HUES64 (cell line): ENCODE results near the gene CDC5L.

Experiments
- H3K27ac ChIP-seq: 2 replicates; pipeline ENCODE4 v1.7.0; 2013; ENCODE audit warnings: low read depth, low read length, inconsistent platforms
- H3K27me3 ChIP-seq: 2 replicates; pipeline ENCODE4 v1.6.1; 2013; ENCODE audit warnings: mild to moderate bottlenecking, low read length; ENCODE audit not compliant: insufficient read depth
- H3K36me3 ChIP-seq: 2 replicates; pipeline ENCODE4 v1.6.1; 2013; ENCODE audit warnings: mild to moderate bottlenecking, low read length; ENCODE audit not compliant: insufficient read depth
- H3K4me1 ChIP-seq: 2 replicates; pipeline ENCODE4 v1.6.1; 2013; ENCODE audit warnings: mild to moderate bottlenecking, low read length, moderate library complexity; ENCODE audit not compliant: insufficient read depth
- H3K4me3 ChIP-seq: 2 replicates; pipeline ENCODE4 v1.5.1; 2013; ENCODE audit warnings: mild to moderate bottlenecking, low read length, moderate library complexity
- H3K9ac ChIP-seq: 2 replicates; pipeline ENCODE4 v1.6.1; 2013; ENCODE audit warnings: mild to moderate bottlenecking, low read depth, low read length
- H3K9me3 ChIP-seq: 2 replicates; pipeline ENCODE4 v1.6.1; 2013; ENCODE audit warnings: low read depth, low read length; ENCODE audit not compliant: insufficient read depth
- WGBS: fragments of 150-250, 120-280 bp; methylation state at CpG from one replicate; pipeline ENCODE4 v1.1.7; 2013; ENCODE audit warnings: missing lambda C conversion rate; 5-methylcytosine and 5-hydroxymethylcytosine counted together

CDC5L gene

DNA sequence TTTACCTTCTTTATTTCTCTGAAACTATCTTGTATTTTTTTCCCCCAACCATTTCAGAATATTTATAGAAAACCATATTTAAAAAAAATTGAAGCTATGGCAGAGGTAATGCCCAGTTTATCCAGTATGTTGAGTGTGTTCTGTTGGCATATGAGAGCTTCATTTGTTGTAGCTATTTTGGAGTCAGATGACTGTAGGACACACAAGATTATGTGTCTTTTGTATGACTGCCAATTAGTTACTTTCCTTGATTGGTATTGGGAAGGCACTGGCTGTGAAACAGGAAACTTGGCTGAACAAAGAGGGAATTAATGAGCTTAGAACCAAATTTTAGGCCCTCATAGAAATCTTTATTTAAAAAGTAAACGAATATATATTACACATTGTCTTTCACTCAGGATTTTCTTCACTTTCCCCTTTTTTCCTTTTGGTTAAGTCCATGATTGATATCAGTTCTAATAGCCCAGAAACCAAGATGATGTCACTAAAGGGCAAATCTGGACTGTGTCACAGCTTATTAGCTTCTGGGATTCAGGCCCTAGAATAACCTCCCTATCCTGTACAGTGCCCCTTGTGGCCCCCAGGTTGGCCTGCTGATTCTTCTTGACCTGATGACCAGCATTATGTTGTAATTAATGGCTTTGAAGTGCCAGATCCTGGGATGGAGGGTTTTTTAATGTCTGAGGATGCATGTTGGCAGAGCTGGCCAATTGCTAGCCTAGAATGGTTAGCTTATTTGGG lies 10.1 kb downstream of the CDC5L start:
- H3K9ac ChIP-seq, result no peak overlapping the region
- no peaks in the 10 kb centered on the region for H3K4me1 ChIP-seq
- H3K9me3 ChIP-seq, result no peaks in the 10 kb centered on the region
- WGBS, result 93% methylated on average over 1 of the region's 1 CpG
- no peak overlapping the region for H3K4me3 ChIP-seq
- H3K27ac ChIP-seq, result no peak overlapping the region
- no peaks in the 10 kb centered on the region for H3K27me3 ChIP-seq
- H3K36me3 ChIP-seq, result peaks cover 85% of the 10 kb centered on the region

DNA sequence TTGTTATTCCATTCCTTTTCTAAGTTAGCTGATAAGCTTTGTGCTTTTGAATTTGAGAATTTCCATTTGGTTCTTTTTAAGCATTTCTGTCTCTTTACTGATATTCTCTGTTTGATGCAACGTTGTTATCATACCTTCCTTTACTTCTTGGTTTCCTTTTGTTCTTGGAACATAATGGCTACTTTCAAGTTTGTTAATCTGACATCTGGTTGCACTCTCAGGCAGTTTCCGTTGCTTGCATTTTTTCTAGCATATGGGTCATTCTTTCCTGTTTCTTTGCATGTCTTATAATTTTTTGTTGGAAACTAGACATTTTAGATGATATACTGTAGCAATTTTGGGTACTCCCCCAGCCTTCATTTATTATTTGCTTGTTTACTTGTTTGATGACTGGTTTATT lies 12.5 kb downstream of the CDC5L start:
- H3K4me3 ChIP-seq, result no peak overlapping the region
- H3K4me1 ChIP-seq, result no peaks in the 10 kb centered on the region
- no peaks in the 10 kb centered on the region for H3K27me3 ChIP-seq
- no peak overlapping the region for H3K9ac ChIP-seq
- peaks cover 85% of the 10 kb centered on the region for H3K36me3 ChIP-seq
- 97% methylated on average over 2 of the region's 2 CpGs for WGBS
- no peaks in the 10 kb centered on the region for H3K9me3 ChIP-seq
- H3K27ac ChIP-seq, result no peak overlapping the region

DNA sequence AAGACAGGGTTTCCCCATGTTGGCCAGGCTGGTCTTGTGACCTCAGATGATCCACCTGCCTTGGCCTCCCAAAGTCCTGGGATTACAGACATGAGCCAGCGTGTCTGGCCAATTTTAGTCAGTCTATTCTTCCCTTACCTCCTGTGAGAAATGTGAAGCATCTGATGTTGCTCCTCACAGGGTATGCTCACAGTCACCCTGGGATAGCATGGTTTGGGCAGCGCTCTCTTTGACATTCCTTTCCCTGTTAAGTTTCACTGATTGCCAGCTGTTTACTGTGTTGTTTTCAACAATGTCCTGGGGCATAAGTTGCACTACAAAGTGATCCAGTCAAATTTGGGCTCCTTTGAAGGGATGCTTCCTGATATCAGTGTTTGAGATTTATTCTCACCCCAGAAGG lies 13.1 kb downstream of the CDC5L start:
- WGBS, result 96% methylated on average over 2 of the region's 2 CpGs
- Histone ChIP-seq H3K27me3 (no peaks in the 10 kb centered on the region), H3K9me3 (no peaks in the 10 kb centered on the region), H3K9ac (no peak overlapping the region), H3K4me1 (no peaks in the 10 kb centered on the region), H3K4me3 (no peak overlapping the region), H3K36me3 (peaks cover 85% of the 10 kb centered on the region), H3K27ac (no peak overlapping the region)

DNA sequence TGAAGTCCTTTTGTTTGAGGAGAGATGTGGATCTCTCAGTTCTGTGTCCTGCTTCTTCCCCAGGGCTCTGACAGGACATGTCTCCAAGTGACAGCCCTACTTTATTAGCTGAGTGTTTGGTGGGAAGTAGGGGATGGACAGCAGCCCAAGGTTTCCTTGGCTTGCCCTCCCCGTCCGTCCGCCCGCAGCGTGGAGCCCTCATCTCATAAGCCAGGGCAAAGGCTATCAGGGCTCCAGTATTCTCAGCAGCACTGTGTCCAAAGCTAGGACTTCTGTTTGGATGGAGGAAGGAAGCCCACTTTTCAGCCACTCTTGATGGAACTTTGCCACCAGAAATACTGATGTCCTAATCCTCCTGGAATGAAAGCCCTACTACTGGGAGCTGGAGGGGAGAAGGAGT lies 13.6 kb downstream of the CDC5L start:
- no peaks in the 10 kb centered on the region for H3K9me3 ChIP-seq
- no peaks in the 10 kb centered on the region for H3K4me1 ChIP-seq
- no peak overlapping the region for H3K27ac ChIP-seq
- WGBS, result 96% methylated on average over 5 of the region's 5 CpGs
- peaks cover 84% of the 10 kb centered on the region for H3K36me3 ChIP-seq
- H3K4me3 ChIP-seq, result no peak overlapping the region
- H3K9ac ChIP-seq, result no peak overlapping the region
- H3K27me3 ChIP-seq, result no peaks in the 10 kb centered on the region

DNA sequence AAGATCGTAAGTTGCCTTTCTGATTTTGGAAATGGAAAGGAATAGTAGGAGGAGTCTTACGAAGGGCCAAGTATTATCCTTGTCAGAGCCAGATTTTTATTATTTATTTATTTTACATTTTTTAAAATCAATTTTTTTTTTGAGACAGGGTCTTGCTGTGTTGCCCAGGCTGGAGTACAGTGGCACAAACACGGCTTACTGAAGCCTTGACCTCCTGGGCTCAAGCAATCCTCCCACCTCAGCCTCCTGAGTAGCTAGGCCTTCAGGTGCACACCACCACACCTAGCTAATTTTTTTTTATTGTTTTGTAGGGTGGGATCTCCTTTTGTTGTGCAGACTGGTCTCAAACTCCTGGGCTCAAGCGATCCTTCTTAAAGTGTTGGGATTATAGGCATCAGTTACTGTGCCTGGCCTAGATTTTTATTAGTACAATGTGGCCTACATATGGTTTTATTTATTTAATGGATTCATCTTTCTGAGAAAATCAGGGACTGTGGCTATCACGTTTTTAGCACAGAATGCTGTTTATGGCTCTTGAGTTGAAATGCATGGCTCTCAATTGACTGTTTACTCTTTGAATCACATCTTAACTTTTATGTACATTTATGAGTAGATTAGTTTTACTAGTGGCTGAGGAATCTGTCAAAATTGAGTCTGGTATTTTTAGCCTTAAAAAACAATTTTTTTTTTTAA lies 16.7 kb downstream of the CDC5L start:
- Histone ChIP-seq H3K36me3 (peaks cover 84% of the 10 kb centered on the region), H3K9ac (no peak overlapping the region), H3K4me3 (no peak overlapping the region), H3K9me3 (no peaks in the 10 kb centered on the region), H3K27ac (no peak overlapping the region), H3K27me3 (no peaks in the 10 kb centered on the region), H3K4me1 (no peaks in the 10 kb centered on the region)
- whole genome bisulfite sequencing, result 92% methylated on average over 5 of the region's 5 CpGs

DNA sequence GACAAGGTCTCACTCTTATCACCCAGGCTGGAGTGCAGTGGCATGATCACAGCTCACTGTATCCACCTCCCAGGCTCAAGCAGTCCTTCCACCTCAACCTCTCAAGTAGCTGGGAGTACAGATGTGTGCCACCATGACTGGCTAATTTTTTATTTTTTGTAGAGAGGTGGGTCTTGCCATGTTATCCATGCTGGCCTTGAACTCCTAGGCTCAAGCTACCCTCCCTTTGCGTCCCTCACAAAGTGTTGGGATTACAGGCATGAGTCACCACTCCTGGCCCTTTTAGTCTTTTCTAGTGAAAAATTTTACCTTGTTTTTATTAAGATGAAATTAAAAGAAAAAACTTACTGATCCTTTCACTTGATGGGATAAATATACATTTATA lies 17.2 kb downstream of the CDC5L start:
- Histone ChIP-seq H3K9me3 (no peaks in the 10 kb centered on the region), H3K4me1 (no peaks in the 10 kb centered on the region), H3K4me3 (no peak overlapping the region), H3K27ac (no peak overlapping the region), H3K9ac (no peak overlapping the region), H3K27me3 (no peaks in the 10 kb centered on the region), H3K36me3 (peaks cover 86% of the 10 kb centered on the region)
- WGBS, result 90% methylated on average over 1 of the region's 1 CpG

DNA sequence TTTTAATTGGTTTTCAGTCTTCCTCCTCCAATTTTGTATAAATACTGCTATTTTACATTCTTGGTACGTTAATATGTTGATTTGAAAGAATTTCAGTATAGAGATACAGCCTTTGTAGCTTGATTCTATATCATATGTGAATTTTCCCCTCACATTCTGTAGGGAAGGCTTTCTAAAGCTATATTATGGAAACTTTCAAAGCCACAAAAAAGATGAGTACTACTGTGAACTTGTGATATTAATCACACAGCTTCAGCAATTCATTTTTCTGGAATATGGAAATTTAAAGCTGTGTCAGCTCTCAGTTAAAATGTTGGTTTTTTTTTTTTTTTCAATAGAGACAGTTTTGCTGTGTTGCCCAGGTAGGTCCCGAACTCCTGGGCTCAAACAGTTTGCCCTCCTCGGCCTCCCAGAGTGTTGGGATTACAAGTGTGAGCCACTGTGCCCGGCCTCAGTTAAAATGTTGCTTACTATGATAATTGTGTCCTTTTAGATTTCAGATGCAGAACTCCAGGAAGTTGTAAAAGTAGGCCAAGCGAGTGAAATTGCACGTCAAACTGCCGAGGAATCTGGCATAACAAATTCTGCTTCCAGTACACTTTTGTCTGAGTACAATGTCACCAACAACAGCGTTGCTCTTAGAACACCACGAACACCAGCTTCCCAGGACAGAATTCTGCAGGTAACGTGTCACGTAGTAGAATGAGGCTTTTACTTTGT lies 20.6 kb downstream of the CDC5L start:
- Histone ChIP-seq H3K27me3 (no peaks in the 10 kb centered on the region), H3K27ac (no peak overlapping the region), H3K36me3 (peaks cover 92% of the 10 kb centered on the region), H3K9me3 (no peaks in the 10 kb centered on the region), H3K9ac (no peak overlapping the region), H3K4me3 (no peak overlapping the region), H3K4me1 (no peaks in the 10 kb centered on the region)
- WGBS, result 95% methylated on average over 10 of the region's 11 CpGs

DNA sequence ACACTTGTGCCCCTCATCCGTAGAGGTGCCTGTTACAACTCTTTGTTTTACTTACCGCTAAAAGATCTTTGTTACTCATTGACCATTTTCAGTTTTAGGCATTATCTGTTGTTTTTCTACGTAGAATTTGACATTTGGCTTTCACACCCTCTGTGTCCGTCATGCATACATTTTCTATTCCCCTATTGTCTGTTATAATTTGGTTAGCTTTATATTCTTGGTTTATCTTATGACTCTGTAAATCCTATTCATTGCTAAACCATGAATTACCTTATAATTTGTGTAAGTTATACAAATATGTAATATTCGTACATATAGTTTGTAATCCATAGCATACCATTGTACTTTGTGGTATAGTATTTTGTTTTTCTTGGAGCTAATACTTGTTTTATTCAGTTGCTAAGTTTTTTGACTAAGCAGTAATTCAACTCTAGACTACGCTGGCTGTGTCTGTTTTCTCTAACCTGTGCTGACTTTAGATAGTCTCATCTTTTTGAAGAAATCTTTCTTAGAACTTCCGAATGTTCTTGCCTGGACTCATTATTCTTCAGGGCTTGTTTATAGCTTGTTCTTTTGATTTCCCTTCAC lies 21.8 kb downstream of the CDC5L start:
- Histone ChIP-seq H3K36me3 (peaks cover 91% of the 10 kb centered on the region), H3K27ac (no peak overlapping the region)
- WGBS, result 75% methylated on average over 5 of the region's 7 CpGs

DNA sequence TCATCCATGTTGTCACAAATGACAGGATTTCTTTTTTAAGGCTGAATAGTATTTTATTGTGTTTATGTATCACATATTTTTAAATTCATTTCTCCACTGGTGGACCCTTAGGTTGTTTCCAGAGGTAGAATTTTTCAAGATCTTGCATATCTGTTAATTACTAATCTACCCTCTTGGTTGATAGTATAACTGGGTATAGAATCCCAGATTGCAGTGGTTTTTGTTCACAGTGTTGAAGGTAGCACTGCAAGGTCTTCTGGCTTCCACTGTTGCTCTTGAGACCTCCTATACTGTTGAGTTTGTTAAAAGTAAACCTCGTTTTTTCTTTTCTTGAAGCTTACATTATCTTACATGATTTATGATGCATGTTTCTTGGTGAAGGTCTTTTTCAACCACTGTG lies 22.9 kb downstream of the CDC5L start:
- Histone ChIP-seq H3K4me3 (no peak overlapping the region), H3K27ac (no peak overlapping the region), H3K4me1 (no peaks in the 10 kb centered on the region), H3K9ac (no peak overlapping the region), H3K36me3 (peaks cover 90% of the 10 kb centered on the region), H3K27me3 (no peaks in the 10 kb centered on the region), H3K9me3 (no peaks in the 10 kb centered on the region)
- no CpG with 5 or more reads among the region's 1 CpG for WGBS

More for the DNA sequence above, 21.8 kb downstream of the CDC5L start:
- Histone ChIP-seq H3K4me3 (no peak overlapping the region), H3K4me1 (no peaks in the 10 kb centered on the region), H3K27me3 (no peaks in the 10 kb centered on the region), H3K9me3 (no peaks in the 10 kb centered on the region), H3K9ac (no peak overlapping the region)

DNA sequence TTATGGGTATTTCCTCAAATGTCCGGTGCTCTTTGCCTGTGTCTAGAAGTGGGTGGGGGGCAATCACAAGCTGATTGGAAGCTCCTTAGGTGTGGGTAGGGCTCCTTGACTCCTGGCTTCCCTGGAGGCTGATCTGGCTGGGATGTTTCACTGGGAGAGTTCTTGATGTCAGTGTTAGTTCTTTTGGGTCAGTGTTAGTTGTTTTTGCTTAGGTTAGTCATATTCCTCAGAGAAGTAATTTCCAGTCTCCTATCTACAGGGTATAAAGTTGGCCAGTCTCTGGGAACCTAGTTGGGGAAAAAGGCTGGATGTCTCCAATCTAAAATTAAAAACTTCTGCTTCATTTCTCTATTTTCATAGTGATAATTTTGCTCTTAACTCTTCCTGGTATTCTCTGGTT lies 23.6 kb downstream of the CDC5L start:
- H3K9ac ChIP-seq, result no peak overlapping the region
- H3K9me3 ChIP-seq, result no peaks in the 10 kb centered on the region
- H3K27ac ChIP-seq, result no peak overlapping the region
- WGBS, result 91% methylated on average over 1 of the region's 1 CpG
- H3K4me3 ChIP-seq, result no peak overlapping the region
- no peaks in the 10 kb centered on the region for H3K27me3 ChIP-seq
- peaks cover 91% of the 10 kb centered on the region for H3K36me3 ChIP-seq
- H3K4me1 ChIP-seq, result no peaks in the 10 kb centered on the region; the same call in 1 of the 2 replicates

DNA sequence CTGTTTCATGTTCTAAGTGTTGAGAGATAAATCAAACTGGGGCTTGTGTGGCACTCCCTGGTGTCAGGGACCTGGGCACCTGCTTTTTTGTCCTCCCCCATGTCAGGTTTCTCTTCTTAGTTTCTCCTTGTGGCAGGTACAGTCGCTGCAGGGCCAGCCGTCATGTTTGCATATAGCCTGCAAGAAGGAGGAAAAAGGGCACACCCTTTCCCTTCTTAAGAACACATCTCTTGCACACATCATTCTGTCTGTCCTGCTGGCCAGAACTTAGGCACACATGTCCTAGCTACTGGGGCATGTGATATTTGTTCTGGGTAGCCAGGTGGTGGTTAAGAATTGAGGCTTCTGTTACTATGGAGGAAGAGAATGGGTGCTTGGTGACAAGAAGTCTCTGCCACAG lies 27.9 kb downstream of the CDC5L start:
- H3K9me3 ChIP-seq, result no peaks in the 10 kb centered on the region
- WGBS, result 89% methylated on average over 2 of the region's 2 CpGs
- H3K4me3 ChIP-seq, result no peak overlapping the region
- no peaks in the 10 kb centered on the region for H3K27me3 ChIP-seq
- no peak overlapping the region for H3K9ac ChIP-seq
- no peak overlapping the region for H3K27ac ChIP-seq
- no peaks in the 10 kb centered on the region; the same call in 1 of the 2 replicates for H3K4me1 ChIP-seq
- peaks cover 79% of the 10 kb centered on the region for H3K36me3 ChIP-seq
